B cell (primary cell): ENCODE data around the gene ZNF346.

Experiments used
- CTCF ChIP-seq: fragments of 200-600 bp; IDR thresholded peaks from one replicate; pipeline ENCODE4 v1.8.0; 2022; ENCODE audit warnings: antibody characterized with exemption, mild to moderate bottlenecking
- EZH2 ChIP-seq: IDR thresholded peaks from 2 replicates; pipeline ENCODE4 v1.6.1; 2012; ENCODE audit warnings: borderline replicate concordance, low read depth, mild to moderate bottlenecking, moderate library complexity, low read length; ENCODE audit not compliant: insufficient read depth, poor library complexity, severe bottlenecking

- no peak for TF ChIP-seq CTCF
- no peak for TF ChIP-seq EZH2
Measured at GRCh38 chr5:177015156-177015555, 7.3 kb upstream of the ZNF346 start.
